ACC112 (cell line): ENCODE results near the gene C1orf159.
A peak's percentile ranks its signal among the peaks of the same experiment; 100 is the strongest.

ENCODE experiments used
- H2AFZ ChIP-seq: fragments of 200-600 bp; sonication (generic); one replicate; pipeline ENCODE4 v1.6.0; 2017; ENCODE audit warnings: antibody characterized with exemption, low read length; ENCODE audit not compliant: unreplicated experiment
- H3K27ac ChIP-seq: fragments of 200-600 bp; sonication (generic); 2 replicates; pipeline ENCODE4 v1.5.1; 2014; ENCODE audit warnings: low read depth, mild to moderate bottlenecking, antibody characterized with exemption, low read length, moderate library complexity
- H3K27me3 ChIP-seq: fragments of 200-600 bp; sonication (generic); 2 replicates; pipeline ENCODE4 v1.6.1; 2014; ENCODE audit warnings: mild to moderate bottlenecking, antibody characterized with exemption, low read length, moderate library complexity, mixed read lengths; ENCODE audit not compliant: insufficient read depth
- H3K36me3 ChIP-seq: fragments of 200-600 bp; sonication (generic); 2 replicates; pipeline ENCODE4 v1.6.1; 2016; ENCODE audit warnings: mild to moderate bottlenecking, antibody characterized with exemption, low read length, moderate library complexity, mixed read lengths; ENCODE audit not compliant: insufficient read depth
- H3K4me1 ChIP-seq: fragments of 200-600 bp; sonication (generic); one replicate; pipeline ENCODE4 v1.6.1; 2016; ENCODE audit warnings: low read length, mixed read lengths; ENCODE audit not compliant: insufficient read depth, unreplicated experiment, control insufficient read depth
- H3K4me3 ChIP-seq: fragments of 200-600 bp; sonication (generic); 2 replicates; pipeline ENCODE4 v1.5.1; 2014; ENCODE audit warnings: mild to moderate bottlenecking, low read depth, low read length
- H3K79me2 ChIP-seq: fragments of 200-600 bp; sonication (generic); one replicate; pipeline ENCODE4 v1.6.0; 2016; ENCODE audit warnings: low read length; ENCODE audit not compliant: control insufficient read depth, unreplicated experiment, insufficient read depth

Gene C1orf159

GRCh38 chr1:1074631-1075147 lies 41.2 kb downstream of the C1orf159 start:
- H2AFZ ChIP-seq, result no peak overlapping the region
- no peaks in the 10 kb centered on the region for H3K36me3 ChIP-seq
- H3K4me3 ChIP-seq, result no peak overlapping the region
- peaks cover 12% of the 10 kb centered on the region; the same call in 1 of the 2 replicates for H3K27me3 ChIP-seq
- H3K4me1 ChIP-seq, result peaks cover 11% of the 10 kb centered on the region
- no peak overlapping the region for H3K27ac ChIP-seq
- H3K79me2 ChIP-seq, result no peaks in the 10 kb centered on the region

- H3K27ac ChIP-seq, result no peak within 1 kb of the TSS
These were observed 41.9 kb downstream of the C1orf159 start, which contains the start of gene RNF223 for GRCh38 chr1:1073743-1074587. Gene RNF223 (minus strand): TSS chr1:1074306. CDS start chr1:1072566, 1,740 bp downstream.

GRCh38 chr1:1072849-1073742 lies 42.8 kb downstream of the C1orf159 start:
- Histone ChIP-seq H3K4me1 (peaks cover 13% of the 10 kb centered on the region), H3K27ac (no peak overlapping the region), H3K79me2 (no peaks in the 10 kb centered on the region), H3K4me3 (no peak overlapping the region), H3K27me3 (peaks cover 12% of the 10 kb centered on the region; the same call in 1 of the 2 replicates), H2AFZ (no peak overlapping the region), H3K36me3 (no peaks in the 10 kb centered on the region)

More at GRCh38 chr1:1073743-1074587, 41.9 kb downstream of the C1orf159 start, which contains the start of gene RNF223:
- H3K79me2 ChIP-seq, result no peaks in the 10 kb centered on the region
- no peaks in the 10 kb centered on the region for H3K36me3 ChIP-seq
- H3K4me1 ChIP-seq, result peaks cover 11% of the 10 kb centered on the region
- H3K4me3 ChIP-seq, result no peak within 1 kb of the TSS
- H3K27me3 ChIP-seq, result peaks cover 12% of the 10 kb centered on the region; the same call in 1 of the 2 replicates
- H2AFZ ChIP-seq, result no peak within 1 kb of the TSS

- no peaks in the 10 kb centered on the region for H3K36me3 ChIP-seq
- peaks cover 12% of the 10 kb centered on the region; the same call in 1 of the 2 replicates for H3K27me3 ChIP-seq
- no peak overlapping the region for H3K27ac ChIP-seq
- H3K4me3 ChIP-seq, result no peak overlapping the region
- H3K79me2 ChIP-seq, result no peaks in the 10 kb centered on the region
- H2AFZ ChIP-seq, result no peak overlapping the region
- H3K4me1 ChIP-seq, result peaks cover 13% of the 10 kb centered on the region
These were observed 43.5 kb downstream of the C1orf159 start for GRCh38 chr1:1072299-1072848.

- no peak overlapping the region for H3K4me3 ChIP-seq
- no peak overlapping the region for H2AFZ ChIP-seq
- H3K79me2 ChIP-seq, result no peaks in the 10 kb centered on the region
- peaks cover 13% of the 10 kb centered on the region for H3K4me1 ChIP-seq
- no peaks in the 10 kb centered on the region for H3K36me3 ChIP-seq
- no peak overlapping the region for H3K27ac ChIP-seq
- peaks cover 12% of the 10 kb centered on the region; the same call in 1 of the 2 replicates for H3K27me3 ChIP-seq
These were observed 44.2 kb downstream of the C1orf159 start for GRCh38 chr1:1071486-1072298.

- no peaks in the 10 kb centered on the region for H3K36me3 ChIP-seq
- H3K4me1 ChIP-seq, result peaks cover 13% of the 10 kb centered on the region
- H2AFZ ChIP-seq, result no peak overlapping the region
- H3K27me3 ChIP-seq, result peaks cover 4% of the 10 kb centered on the region; the same call in 1 of the 2 replicates
- no peak overlapping the region for H3K27ac ChIP-seq
- no peaks in the 10 kb centered on the region for H3K79me2 ChIP-seq
- H3K4me3 ChIP-seq, result peak overlapping the region; percentile 78; the same call in 1 of the 2 replicates
These were observed 45.9 kb downstream of the C1orf159 start for GRCh38 chr1:1069711-1070676.

- Histone ChIP-seq H3K4me1 (peaks cover 16% of the 10 kb centered on the region), H2AFZ (no peak overlapping the region), H3K27me3 (no peaks in the 10 kb centered on the region), H3K4me3 (peak overlapping the region; percentile 78), H3K27ac (no peak overlapping the region), H3K36me3 (no peaks in the 10 kb centered on the region), H3K79me2 (no peaks in the 10 kb centered on the region)
These were observed 46.7 kb downstream of the C1orf159 start for GRCh38 chr1:1069056-1069710.

GRCh38 chr1:1068517-1069055 lies 47.3 kb downstream of the C1orf159 start:
- Histone ChIP-seq H3K79me2 (no peaks in the 10 kb centered on the region), H3K27ac (no peak overlapping the region)

More at GRCh38 chr1:1068517-1069055, 47.3 kb downstream of the C1orf159 start:
- Histone ChIP-seq H3K4me1 (peaks cover 20% of the 10 kb centered on the region), H3K36me3 (no peaks in the 10 kb centered on the region), H3K27me3 (no peaks in the 10 kb centered on the region), H3K4me3 (peak overlapping the region; percentile 9), H2AFZ (no peak overlapping the region)
